Suprapubic skin (tissue), 3 donors: ENCODE data around the gene WLS.

Experiments used
- EP300 ChIP-seq: sonication (generic); formaldehyde crosslinking; IDR thresholded peaks from one replicate; pipeline ENCODE4 v1.6.1; 2017; ENCODE audit warnings: antibody characterized with exemption
- POLR2A ChIP-seq, 2 donors: fragments of 450-650 bp; IDR thresholded peaks; one replicate each; pipeline ENCODE4 v1.6.1; 2017; ENCODE audit warnings: antibody characterized with exemption in 2 of 2, mild to moderate bottlenecking in 2 of 2, moderate library complexity in 2 of 2
- TF ChIP-seq, protein P1 (sequence below), 2 donors: fragments of 200-600 bp in 1 of 2; fragments of 450-650 bp in 1 of 2; sonication (generic) in 1 of 2; IDR thresholded peaks; one replicate each; pipeline ENCODE4 v1.5.1; 2016 to 2019; ENCODE audit warnings: antibody characterized with exemption in 2 of 2, mild to moderate bottlenecking in 1 of 2, moderate library complexity in 1 of 2

DNA sequence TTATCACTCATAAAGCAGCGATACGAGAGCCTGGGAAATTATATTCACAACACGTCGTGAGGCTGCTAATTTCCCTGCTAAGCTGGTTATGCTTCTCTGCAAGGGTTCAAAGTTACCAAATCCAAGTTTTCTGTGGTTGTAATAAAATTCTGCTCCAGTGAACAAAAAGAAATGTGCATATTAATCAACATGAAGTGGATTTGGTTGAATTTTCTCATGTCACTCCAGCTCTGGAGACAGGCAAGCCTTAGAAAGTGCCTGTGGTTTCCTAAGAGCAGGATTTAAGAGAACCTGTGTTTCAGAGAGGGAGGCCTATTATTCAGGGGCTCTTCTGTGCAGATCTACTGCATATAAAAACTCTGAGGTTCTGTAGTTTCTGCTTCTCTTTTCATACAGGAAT lies 87.5 kb downstream of the WLS start:
- TF ChIP-seq, protein P1, sequence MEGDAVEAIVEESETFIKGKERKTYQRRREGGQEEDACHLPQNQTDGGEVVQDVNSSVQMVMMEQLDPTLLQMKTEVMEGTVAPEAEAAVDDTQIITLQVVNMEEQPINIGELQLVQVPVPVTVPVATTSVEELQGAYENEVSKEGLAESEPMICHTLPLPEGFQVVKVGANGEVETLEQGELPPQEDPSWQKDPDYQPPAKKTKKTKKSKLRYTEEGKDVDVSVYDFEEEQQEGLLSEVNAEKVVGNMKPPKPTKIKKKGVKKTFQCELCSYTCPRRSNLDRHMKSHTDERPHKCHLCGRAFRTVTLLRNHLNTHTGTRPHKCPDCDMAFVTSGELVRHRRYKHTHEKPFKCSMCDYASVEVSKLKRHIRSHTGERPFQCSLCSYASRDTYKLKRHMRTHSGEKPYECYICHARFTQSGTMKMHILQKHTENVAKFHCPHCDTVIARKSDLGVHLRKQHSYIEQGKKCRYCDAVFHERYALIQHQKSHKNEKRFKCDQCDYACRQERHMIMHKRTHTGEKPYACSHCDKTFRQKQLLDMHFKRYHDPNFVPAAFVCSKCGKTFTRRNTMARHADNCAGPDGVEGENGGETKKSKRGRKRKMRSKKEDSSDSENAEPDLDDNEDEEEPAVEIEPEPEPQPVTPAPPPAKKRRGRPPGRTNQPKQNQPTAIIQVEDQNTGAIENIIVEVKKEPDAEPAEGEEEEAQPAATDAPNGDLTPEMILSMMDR (IDR thresholded peaks at IDR 0.05): no peak
- TF ChIP-seq POLR2A (IDR thresholded peaks at IDR 0.05) (no peak), EP300 (no peak)
